ENCODE data around the gene NUDCD3.

DNA sequence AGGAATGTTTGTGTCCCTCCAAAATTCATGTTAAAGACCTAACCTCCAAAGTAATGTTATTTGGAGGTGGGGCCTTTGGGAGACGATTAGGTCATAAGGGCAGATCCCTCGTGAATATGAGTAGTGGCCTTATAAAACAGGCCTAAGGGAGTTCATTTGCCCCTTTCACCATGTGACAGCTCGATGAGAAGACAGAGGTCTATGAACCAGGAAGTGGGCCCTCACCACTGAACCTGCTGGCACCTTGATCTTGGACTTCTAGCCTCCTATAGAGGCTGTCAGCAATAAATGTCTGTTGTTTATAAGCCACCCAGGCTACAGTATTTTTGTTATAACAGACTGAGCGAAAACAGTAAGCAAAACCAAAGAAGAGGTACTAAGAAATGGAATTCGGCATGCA lies 14.1 kb downstream of the NUDCD3 start:
- TF ChIP-seq, protein P1, sequence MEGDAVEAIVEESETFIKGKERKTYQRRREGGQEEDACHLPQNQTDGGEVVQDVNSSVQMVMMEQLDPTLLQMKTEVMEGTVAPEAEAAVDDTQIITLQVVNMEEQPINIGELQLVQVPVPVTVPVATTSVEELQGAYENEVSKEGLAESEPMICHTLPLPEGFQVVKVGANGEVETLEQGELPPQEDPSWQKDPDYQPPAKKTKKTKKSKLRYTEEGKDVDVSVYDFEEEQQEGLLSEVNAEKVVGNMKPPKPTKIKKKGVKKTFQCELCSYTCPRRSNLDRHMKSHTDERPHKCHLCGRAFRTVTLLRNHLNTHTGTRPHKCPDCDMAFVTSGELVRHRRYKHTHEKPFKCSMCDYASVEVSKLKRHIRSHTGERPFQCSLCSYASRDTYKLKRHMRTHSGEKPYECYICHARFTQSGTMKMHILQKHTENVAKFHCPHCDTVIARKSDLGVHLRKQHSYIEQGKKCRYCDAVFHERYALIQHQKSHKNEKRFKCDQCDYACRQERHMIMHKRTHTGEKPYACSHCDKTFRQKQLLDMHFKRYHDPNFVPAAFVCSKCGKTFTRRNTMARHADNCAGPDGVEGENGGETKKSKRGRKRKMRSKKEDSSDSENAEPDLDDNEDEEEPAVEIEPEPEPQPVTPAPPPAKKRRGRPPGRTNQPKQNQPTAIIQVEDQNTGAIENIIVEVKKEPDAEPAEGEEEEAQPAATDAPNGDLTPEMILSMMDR (IDR thresholded peaks at IDR 0.05; ENCODE audit: low read depth, low read length, poor library complexity, severe bottlenecking) = no peak
- no peak for TF ChIP-seq EZH2phosphoT487 (IDR thresholded peaks at IDR 0.05; ENCODE audit: borderline replicate concordance, low read length)
